Loucy (cell line): Measurements from ENCODE around the gene BABAM2.

Source experiments
- EZH2phosphoT487 ChIP-seq: fragments of 200-600 bp; IDR thresholded peaks from 2 replicates; pipeline ENCODE4 v1.6.1; 2018; ENCODE audit warnings: antibody characterized with exemption, mild to moderate bottlenecking, moderate library complexity, borderline replicate concordance
- TF ChIP-seq, protein P1 (sequence below): fragments of 200-600 bp; sonication (generic); conservative IDR thresholded peaks from 2 replicates; pipeline ENCODE4 v1.5.1; 2014; ENCODE audit warnings: mild to moderate bottlenecking, antibody characterized with exemption, low read length

DNA sequence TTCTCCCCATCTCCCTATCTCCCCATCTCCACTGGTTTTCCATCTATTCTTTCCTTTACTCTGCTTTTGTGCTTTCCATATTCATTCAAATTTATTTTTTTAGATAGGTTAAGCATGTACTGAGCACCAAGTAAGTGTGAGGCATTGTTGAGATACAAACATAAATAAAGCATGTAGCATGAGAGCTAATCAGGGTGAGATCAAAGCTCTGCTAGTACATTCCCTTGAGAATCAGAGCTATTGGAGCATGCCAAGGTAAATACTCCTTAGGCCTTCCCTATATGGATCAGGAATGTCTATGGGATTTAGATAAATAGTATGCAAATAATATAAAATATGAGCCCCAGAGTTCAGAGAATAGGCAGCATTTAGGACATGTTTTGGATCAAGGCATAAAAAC, 25.3 kb downstream of the BABAM2 start:
- TF ChIP-seq, protein P1, sequence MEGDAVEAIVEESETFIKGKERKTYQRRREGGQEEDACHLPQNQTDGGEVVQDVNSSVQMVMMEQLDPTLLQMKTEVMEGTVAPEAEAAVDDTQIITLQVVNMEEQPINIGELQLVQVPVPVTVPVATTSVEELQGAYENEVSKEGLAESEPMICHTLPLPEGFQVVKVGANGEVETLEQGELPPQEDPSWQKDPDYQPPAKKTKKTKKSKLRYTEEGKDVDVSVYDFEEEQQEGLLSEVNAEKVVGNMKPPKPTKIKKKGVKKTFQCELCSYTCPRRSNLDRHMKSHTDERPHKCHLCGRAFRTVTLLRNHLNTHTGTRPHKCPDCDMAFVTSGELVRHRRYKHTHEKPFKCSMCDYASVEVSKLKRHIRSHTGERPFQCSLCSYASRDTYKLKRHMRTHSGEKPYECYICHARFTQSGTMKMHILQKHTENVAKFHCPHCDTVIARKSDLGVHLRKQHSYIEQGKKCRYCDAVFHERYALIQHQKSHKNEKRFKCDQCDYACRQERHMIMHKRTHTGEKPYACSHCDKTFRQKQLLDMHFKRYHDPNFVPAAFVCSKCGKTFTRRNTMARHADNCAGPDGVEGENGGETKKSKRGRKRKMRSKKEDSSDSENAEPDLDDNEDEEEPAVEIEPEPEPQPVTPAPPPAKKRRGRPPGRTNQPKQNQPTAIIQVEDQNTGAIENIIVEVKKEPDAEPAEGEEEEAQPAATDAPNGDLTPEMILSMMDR, result no peak
- no peak for TF ChIP-seq EZH2phosphoT487
